Measurements from ENCODE around the gene TAOK1.
"Not testable (repeated sequence)": the region's sequence is repeated elsewhere in the genome, so short reads cannot be mapped to it uniquely, and the experiment has no call there.

Gene TAOK1

DNA sequence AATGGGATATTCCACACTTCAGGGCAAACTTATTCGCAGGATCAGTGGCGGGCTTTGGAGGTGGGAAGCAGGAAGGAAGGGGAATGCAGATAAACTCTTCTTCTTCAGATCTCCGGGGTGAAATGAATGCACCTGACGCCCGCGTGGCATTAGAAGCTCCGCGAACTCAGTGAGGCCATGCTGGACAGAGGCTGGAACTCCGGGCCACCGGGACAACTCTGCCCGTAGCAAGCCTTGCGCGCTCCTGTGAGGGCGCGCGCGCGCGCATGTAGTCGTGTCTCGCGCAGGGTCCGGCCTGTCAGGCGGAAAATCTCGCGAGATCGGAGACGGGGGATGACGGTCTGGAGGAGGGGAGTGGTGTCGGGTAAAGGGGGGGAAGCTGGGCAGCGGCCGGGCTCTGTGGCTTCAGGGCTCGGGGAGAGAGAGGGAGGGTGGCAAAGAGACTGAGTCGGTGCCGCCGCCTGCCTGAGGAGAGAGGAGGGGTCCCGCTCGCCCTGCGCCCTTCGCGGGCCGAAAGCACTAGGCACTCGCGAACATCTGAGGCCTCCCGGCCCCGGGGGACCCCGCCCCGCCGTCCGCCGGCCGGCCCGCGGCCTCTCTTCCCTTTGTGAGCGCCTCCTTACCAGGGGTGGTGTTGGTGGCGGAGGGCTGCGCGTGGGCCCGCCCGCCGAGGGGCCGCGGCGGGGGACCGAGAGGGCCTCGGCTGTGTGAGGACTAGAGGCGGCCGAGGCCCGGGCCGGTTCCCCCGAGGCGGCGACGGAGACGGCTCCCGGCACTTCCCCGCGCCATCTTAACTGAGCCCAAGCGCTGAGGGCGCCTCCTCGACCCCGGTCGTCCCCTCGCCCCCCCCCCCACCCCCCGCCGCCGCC, at the start of gene TAOK1:
Gene TAOK1 (plus strand): TSS at position 382 of the 869 bp plus-strand sequence. CDS start 61,186 bp downstream, outside the sequence.
- DNase-seq (ENCODE audit: low read depth) = peak; percentile 98

DNA sequence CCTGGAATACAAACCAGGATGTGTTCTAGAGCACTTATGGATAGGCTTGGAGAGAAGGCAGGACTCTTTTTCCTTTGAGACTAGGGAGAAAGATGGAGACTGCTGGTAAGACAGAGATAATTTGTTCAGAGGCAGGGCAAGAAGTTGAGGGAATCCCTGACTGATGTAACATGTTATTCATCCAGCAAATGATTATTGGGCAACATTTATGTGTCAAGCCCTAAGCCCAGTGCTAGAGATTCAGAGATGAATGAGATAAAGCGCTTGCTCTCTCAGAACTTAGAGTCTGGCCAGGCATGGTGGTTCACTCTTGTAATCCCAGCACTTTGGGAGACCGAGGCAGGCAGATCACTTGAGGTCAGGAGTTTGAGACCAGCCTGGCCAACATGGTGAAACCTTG, 48.4 kb upstream of the TAOK1 start:
- DNase-seq (ENCODE audit: low read depth) = no peak

DNA sequence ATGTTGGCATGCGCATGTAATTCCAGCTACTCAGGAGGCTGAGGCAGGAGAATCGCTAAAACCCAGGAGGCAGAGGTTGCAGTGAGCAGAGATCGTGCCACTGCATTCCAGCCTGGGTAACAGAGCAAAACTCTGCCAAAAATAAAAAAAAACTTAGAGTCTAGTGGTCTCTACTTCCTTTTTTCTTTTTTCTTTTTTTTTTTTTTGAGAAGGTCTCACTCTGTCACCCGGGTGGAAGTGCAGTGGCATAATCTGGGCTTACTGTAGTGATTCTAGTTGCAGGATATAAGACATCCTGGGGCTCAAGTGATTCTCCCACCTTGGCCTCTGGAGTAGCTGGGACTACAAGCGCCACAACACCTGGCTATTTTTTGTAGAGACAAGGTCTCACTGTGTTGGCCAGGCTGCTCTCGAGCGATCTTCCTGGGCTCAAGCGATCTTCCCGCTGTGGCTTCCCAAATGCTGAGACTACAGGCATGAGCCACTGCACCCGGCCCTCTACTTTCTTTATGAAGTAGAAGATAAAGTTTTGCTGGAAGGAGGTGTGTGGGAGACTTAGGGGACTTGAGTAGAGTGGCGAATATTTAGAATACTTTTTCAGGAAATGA, 47.9 kb upstream of the TAOK1 start:
- DNase-seq (ENCODE audit: low read depth) = no peak

DNA sequence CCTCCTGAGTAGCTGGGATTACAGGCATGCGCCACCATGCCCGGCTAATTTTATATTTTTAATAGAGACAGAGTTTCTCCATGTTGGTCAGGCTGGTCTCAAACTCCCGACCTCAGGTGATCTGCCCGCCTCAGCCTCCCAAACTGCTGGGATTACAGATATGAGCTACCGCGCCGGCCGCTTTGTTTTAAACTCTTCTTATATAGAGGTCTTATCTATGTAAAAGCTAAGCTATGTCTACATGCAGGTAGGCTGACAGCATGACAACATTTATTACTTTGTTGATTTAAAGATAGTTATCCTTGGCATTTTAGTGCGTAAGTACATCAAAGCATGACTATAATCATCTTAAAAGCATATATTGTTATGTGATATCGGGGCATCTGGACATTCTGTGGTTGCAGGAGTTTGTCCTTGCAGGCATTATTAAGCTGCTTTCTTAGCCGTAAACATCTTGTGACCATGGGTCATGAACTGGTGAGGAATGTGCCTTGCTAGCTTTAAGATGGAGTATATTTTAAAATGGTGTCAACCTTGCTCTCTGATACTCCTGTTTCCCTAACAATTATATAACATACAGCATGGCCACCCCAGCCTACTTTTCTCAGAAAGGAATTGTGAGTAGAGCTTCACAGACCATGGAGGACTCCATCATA, 45.8 kb upstream of the TAOK1 start:
- DNase-seq (ENCODE audit: low read depth) = no peak

DNA sequence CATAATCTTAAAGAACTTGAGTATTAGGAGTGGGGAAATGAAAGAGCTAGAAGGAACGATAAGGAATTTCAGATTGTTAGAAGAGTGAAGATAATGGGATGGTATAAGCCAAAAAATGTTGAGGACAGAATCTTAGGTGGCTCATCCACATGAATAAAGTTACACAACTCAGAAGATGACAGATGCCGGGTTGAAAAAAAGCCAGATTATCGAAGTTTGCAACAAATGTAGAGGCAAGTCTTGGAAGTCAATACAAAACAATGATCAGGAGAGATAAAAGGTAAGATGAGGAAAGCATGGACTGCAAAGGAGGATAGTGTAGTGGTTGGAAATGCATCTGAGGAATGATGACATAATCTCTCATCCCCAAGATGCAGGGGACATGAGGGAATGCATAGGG, 45.1 kb upstream of the TAOK1 start:
- DNase-seq (ENCODE audit: low read depth) = no peak

DNA sequence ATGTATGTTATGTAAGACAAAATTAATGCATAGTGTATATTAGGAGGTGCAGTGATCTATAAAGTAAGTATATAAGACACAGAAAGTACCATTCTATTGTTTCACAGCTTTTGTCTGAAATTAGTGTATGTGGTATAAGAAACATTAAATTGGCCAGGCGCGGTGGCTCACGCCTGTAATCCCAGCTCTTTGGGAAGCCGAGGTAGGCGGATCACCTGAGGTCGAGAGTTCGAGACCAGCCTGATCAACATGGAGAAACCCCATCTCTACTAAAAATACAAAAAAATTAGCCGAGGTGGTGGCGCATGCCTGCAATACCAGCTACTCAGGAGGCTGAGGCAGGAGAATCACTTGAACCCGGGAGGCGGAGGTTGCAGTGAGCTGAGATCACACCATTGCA, 44.7 kb upstream of the TAOK1 start:
- not testable (repeated sequence) for DNase-seq (ENCODE audit: low read depth)

DNA sequence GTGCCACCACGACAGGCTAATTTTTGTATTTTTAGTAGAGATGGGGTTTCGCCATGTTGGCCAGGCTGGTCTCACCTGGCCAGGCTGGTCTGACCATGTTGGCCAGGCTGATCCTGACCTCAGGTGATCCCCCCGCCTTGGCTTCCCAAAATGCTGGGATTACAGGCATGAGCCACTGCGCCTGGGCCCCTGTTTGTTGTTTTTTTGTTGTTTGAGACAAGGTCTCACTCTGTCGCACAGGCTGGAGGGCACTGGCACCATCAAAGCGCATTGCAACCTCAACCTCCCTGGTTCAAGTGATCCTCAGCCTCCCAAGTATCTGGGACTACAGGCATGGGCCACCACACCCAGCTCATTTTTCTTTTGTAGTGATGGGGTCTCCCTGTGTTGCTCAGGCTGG, 43.7 kb upstream of the TAOK1 start:
- DNase-seq (ENCODE audit: low read depth) = no peak

DNA sequence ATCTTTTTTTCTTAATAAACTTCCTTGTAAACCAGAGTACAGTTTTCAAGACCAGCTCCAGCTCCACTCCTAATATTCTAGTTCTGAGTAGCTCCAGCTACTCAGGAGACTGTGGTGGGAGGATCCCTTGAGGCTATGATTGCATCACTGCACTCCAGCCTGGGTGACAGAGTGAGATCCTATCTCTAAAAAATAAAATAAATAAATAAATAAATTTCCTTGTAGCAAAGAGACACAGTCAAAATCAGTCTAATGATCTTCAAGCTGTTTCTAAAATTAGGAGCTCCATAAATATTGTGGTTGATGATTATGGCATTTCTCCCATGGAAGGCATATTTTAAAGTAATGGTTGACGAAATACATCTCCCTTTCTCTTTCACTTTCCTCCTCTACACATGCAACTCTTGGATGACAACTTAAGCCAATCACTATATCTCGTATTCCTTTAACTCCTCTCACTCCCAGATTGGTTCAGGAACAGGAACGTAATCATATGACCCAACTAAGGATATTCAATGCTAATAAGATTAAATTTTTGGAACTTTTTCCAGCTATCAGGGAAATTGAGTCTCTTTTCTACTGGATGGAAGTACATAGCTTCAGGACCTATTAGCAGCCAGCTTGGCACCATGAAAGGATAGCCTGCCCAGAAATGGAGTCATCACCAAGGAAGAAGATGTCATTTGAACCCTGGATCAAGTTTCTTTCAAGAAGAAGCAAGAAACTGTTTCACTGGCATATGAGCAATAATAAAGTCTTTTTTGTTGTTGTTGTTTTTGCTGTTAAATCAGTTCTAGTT, 42.1 kb upstream of the TAOK1 start:
- DNase-seq (ENCODE audit: low read depth) = no peak

DNA sequence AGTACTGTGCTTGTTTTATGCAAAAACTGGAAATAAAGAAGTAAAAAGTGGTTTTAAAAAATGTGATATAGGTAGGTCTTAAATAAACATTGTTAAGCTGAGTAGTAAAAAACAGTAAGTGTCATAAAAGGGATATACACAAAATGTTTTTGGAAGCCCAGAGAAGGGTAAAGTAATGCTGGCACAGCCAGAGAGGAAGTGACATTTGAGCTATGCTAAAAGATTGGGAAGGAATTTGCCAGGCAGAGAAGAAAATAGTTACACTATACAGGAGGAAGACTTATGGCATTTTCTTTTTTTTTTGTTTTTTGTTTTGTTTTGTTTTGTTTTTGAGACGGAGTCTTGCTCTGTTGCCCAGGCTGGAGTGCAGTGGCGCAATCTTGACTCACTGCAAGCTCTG, 40.8 kb upstream of the TAOK1 start:
- DNase-seq (ENCODE audit: low read depth) = no peak

DNA sequence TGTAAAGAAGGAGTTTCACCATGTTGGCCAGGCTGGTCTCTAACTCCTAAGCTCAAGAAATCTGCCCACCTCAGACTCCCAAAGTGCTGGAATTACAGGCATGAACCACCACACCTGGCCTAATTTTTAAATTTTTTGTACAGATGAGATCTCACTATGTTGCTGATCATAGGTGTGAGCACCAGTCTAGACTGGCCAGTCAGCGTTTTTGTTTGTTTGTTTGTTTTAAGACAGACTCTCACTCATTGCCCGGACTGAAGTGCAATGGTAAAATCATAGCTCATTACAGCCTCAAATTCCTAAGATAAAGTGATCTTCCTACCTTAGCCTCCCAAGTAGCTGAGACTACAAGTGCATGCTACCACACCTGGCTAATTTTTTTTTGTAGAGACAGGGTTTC, 38.0 kb upstream of the TAOK1 start:
- no peak for DNase-seq (ENCODE audit: low read depth)

DNA sequence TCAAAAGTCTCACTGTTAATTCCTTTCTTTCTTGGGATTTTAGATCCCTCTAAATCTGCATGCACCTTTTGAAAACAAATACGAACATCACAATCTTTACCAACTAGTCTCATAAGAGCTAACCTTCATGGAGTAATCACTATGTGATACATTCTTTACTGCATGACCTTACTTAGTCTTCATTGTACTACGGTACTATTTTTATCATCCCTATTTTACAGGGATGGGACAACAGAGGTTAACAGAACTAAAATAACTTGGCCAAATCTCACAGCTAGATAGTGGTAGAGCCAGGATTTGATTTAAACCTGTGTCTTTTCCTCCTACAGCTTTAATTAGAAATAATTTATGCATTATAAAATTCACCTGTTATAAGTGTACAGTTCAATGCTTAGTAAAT, 32.9 kb upstream of the TAOK1 start:
- no peak for DNase-seq (ENCODE audit: low read depth)

DNA sequence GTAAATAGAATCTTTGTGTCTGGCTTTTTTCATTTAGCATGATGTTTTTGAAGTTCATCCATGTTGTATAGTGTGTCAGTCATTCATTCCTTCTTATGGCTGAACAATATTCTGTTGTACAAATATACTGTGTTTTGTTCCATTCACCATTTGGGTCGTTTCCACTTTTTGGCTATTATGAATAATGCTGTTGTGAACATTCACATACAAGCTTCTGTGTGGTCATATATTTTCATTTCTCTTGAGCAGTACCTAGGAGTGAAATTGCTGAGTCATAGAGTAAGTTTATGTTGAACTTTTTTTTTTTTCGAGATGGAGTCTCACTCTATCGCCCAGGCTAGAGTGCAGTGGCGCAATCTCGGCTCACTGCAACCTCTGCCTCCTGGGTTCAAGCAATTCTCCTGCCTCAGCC, 32.3 kb upstream of the TAOK1 start:
- DNase-seq (ENCODE audit: low read depth) = no peak

DNA sequence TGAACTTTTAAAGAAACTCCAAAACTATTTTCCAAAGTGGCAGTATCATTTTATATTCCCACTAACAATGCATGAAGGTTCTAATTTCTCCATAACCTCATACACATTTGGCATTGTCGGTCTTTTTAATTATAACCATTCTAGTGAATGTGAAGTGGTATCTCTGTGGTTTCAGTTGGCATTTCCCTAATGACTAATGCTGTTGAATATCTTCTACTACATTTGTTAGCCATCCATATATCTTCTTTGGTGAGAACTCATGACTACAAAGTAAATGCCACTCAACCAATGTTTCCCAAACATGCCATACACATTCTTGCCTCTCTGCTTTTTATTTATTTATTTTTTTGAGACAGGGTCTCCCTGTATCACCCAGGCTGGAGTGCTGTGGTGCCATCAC, 31.7 kb upstream of the TAOK1 start:
- no peak for DNase-seq (ENCODE audit: low read depth)

DNA sequence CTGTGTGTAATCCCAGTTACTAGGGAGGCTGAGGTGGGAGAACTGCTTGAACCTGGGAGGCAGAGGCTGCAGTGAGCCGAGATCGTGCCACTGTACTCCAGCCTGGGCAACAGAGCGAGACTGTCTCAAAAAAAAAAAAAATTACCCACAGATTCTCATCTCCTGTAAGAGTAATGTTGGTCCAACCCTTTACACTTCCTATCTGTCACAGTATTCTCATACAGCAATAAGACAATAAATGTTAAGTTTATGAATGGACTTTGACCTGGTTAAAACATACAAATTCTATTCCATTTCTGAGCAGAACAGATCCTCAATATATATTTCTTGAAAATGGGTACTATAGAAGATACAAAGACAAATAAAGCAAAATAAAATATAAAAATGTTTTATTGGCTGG, 30.4 kb upstream of the TAOK1 start:
- no peak for DNase-seq (ENCODE audit: low read depth)

DNA sequence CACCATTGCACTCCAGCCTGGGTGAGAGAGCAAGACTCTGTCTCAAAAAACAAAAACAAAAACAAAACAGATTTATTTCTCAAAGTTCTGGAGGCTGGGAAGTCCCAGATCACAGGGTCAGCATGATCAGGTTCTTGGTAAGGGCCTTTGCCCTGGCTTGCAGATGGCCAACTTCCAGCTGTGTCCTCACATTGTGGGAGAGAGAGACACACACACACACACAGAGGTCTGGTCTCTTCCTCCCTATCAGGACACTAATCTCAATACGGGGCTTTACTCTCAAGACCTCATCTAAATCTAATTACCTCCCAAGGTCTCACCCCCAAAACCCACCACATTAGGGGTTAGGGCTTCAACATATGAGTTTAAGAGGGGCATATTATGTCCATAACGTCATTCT, 26.4 kb upstream of the TAOK1 start:
- no peak for DNase-seq (ENCODE audit: low read depth)

DNA sequence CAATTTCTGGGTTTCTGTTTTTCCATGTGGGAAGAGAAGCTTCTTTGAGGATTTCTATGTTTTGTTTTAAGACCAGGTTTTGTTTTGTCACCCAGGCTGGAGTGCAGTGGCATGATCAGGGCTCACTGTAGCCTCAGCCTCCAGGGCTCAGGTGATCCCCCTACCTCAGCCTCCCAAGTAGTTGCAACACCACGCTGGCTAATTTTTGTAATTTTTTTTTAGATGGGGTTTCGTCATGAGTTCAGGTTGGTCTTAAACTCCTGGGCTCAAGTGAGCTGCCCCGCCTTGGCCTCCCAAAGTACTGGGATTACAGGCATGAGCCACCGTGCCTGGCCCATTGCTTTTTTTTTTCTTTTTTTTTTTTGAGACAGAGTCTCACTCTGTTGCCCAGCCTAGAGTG, 25.5 kb upstream of the TAOK1 start:
- no peak for DNase-seq (ENCODE audit: low read depth)

DNA sequence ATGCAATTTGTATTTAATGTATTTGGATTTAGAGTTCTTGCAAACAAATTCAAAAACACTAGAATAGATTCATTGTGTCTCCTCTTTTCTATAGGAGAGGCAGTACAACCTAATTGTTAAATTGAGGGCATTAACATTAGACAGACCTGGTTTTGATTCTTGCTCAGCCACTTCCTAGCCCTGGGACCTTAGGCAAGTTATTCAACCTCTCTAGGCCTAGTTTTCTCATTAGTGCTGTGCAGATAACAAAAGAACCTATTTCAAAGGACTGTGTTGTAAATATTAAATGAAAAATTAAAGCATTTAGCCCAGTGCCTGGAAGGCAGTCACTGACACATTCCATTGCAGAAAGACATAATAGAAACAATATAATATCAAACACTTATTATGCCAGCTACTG, 22.0 kb upstream of the TAOK1 start:
- DNase-seq (ENCODE audit: low read depth) = no peak

DNA sequence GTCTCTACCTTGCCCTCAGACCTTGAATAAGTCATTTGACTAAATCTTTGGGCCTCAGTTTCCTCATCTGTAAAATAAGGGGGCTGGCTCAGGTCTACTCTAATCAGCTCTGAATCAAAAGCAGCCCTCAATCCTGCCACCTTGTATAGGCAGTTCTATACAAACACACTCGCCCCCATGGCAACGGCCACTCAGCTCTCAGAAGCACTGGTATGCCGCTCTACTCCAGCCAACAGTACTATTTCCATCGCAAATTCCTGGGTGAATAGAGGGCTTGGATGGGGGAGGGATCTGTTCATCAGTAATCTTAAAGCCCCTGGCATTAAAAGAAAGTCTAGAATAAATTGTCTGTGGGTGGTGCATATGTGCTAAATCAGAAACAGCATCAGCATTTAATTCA, 21.2 kb upstream of the TAOK1 start:
- no peak for DNase-seq (ENCODE audit: low read depth)

DNA sequence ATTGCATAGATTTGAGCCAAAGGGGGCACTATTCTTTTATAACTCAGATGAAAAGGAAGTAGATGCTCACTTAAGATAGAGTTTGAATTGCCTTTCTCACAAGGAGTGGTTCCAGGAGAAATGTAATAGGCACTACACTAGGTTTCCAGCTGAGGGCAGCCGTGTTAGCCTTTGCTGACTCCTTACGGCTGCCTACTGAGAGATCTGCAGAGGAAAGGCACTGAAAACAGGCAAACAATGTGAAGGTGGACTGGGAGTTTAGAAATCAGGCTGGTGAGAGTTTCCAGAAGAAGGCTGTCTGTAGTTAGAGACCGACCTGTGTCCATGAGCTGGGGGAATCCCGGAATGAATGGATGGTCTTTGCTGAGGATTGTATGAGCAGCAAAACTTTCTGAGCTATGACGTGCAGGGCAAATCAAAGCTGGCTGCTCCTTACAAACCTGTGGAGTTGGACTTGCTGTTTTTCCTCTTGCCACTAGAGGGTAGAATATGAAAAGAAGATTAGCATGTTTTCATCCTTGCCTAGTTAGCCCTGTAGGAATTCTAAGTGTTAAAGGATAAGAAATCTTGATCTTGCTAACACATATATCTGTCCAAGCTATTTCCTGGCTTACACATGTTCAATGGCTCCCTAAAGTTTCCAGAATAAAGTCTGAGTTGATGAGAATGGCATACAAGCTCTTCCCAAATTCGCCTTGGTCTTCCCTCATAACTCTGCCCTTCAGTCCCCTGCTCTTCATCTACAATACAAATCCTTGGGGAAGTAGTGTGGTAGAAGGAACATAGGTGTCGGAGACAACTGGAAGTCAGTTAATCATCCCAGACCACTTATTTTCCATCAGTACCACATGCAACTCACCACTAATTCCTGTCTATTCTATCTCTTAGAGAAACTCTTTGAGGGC, 20.1 kb upstream of the TAOK1 start:
- peak; percentile 31 for DNase-seq (ENCODE audit: low read depth)

DNA sequence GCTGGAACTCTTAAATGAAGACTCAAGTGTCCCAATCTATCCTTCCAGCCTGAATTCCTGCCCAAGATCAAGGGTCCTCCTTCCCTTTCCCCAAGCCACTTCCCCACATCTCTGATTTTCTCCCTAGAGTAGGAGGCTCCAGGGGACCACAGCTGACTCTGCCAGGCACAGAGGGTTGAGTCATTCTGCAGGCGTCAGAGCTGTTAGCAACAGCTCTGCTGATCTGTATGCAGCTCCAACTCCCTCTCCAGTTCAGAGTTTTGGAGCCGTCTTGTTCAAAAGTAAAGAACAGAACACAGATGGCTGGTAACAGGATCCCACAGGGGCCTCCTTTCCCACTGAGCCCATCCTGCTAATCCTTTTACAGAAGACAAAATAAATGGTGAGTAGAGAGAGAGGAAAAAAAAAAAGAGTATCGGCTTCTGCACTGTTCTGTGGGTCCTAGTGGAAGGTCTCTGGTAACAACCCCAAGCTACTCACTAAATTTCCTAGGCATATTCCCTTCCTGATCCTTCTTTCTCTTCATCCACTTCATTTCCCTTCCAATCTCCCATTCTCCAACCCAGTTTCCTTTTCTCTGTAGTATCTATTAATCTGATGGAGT, 13.4 kb upstream of the TAOK1 start:
- no peak for DNase-seq (ENCODE audit: low read depth)

DNA sequence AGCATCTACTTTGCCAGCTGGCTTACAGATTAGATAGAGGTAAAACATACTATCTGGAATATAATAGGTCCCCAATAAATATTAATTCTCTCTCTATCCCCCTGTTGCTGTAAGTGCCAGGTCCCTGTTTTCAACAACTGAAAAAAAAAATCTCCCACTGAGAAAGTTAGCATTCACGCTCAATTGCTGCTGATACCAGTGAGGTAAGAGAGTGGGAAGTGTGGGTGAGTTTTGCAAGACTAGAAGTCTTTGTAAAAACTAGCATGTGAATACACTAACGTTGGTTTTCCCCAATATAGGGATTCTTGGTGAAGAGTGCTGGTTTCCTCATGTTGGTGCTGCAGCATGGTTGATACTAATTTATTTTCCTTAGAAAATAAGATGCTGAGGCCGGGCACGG, 11.7 kb upstream of the TAOK1 start:
- DNase-seq (ENCODE audit: low read depth) = no peak

All from stimulated activated CD4-positive, alpha-beta T cell treated with anti-CD3 and anti-CD28 coated beads, Interleukin-2, amount 100 ng/mL, for 4 hours (primary cell).